ENCODE results near the gene LRRC23. TPM values are rescaled to one million over a fixed set of nuclear protein-coding genes. Genes with fewer than 3 reads are reported as not detected.

Gene LRRC23
- total and polyA plus RNA-seq, 2 of the 13 experiments (the other 11 are each of a cell fraction or from before 2014, with no cell fraction given): 6.0 to 7.8 TPM

DNA sequence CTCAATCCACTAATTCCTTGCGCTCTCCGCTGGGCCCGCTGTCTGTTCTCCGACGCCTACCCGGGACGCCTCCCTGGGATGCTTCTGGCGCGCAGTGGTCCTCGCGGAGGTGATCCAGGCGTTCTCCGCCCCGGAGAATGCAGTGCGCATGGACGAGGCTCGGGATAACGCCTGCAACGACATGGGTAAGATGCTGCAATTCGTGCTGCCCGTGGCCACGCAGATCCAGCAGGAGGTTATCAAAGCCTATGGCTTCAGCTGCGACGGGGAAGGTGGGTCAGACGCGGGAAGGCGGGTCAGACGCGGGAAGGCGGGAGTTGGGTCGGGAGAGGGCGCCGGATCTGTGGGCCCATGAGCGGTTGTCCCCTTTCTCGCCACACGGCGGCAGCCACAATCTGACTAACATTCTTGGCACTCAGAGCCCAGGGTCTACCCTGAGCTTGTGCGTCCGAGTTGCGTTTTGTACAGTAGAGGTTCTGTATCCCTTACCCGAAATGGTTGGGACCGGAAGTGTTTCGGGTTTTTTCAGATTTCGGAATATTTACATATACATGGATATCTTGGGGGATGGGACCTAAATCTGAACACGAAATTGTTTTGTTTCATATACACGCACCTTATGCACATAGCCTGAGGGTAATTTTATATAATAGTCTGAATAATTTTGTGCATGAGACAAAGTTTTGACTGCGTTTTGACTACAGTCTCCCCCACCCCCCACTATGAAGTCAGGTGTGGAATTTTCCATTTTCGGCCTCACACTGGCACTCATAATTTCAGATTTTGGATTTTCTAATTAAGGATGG lies 40.0 kb downstream of the LRRC23 start (continued):
- TF ChIP-seq, protein P1, sequence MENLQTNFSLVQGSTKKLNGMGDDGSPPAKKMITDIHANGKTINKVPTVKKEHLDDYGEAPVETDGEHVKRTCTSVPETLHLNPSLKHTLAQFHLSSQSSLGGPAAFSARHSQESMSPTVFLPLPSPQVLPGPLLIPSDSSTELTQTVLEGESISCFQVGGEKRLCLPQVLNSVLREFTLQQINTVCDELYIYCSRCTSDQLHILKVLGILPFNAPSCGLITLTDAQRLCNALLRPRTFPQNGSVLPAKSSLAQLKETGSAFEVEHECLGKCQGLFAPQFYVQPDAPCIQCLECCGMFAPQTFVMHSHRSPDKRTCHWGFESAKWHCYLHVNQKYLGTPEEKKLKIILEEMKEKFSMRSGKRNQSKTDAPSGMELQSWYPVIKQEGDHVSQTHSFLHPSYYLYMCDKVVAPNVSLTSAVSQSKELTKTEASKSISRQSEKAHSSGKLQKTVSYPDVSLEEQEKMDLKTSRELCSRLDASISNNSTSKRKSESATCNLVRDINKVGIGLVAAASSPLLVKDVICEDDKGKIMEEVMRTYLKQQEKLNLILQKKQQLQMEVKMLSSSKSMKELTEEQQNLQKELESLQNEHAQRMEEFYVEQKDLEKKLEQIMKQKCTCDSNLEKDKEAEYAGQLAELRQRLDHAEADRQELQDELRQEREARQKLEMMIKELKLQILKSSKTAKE (CRISPR knock-in tag; IDR thresholded peaks at IDR 0.05; ENCODE audit: borderline replicate concordance): peak; percentile 67; the same call in 1 of the 2 replicates
- TF ChIP-seq ARNT2 (CRISPR knock-in tag; IDR thresholded peaks at IDR 0.05; ENCODE audit: low read depth) (peak; percentile 22; the same call in 1 of the 2 replicates), NFATC3 (CRISPR knock-in tag; IDR thresholded peaks at IDR 0.05) (no peak), KDM2A (CRISPR knock-in tag; IDR thresholded peaks at IDR 0.05; ENCODE audit: borderline replicate concordance, low read depth) (peak; percentile 43; the same call in 1 of the 2 replicates), DMAP1 (CRISPR knock-in tag; IDR thresholded peaks at IDR 0.05) (no peak), ZNF256 (CRISPR knock-in tag; conservative IDR thresholded peaks at IDR 0.05) (no peak; the same call in 1 of the 2 replicates), NR1H2 (CRISPR knock-in tag; IDR thresholded peaks at IDR 0.05; ENCODE audit: borderline replicate concordance, low read depth) (no peak), ZKSCAN5 (CRISPR knock-in tag; IDR thresholded peaks at IDR 0.05) (no peak), MATR3 (CRISPR knock-in tag; IDR thresholded peaks at IDR 0.05) (no peak), JARID2 (CRISPR knock-in tag; IDR thresholded peaks at IDR 0.05; ENCODE audit: insufficient replicate concordance) (no peak), NFKB2 (CRISPR knock-in tag; IDR thresholded peaks at IDR 0.05; ENCODE audit: borderline replicate concordance) (peak; percentile 79; the same call in 1 of the 2 replicates), STAG1 (CRISPR knock-in tag; IDR thresholded peaks at IDR 0.05) (peak; percentile 95), KDM5A (IDR thresholded peaks at IDR 0.05; ENCODE audit: borderline replicate concordance, low read length) (no peak; the same call in 1 of the 2 replicates)
- TF ChIP-seq, protein P2, sequence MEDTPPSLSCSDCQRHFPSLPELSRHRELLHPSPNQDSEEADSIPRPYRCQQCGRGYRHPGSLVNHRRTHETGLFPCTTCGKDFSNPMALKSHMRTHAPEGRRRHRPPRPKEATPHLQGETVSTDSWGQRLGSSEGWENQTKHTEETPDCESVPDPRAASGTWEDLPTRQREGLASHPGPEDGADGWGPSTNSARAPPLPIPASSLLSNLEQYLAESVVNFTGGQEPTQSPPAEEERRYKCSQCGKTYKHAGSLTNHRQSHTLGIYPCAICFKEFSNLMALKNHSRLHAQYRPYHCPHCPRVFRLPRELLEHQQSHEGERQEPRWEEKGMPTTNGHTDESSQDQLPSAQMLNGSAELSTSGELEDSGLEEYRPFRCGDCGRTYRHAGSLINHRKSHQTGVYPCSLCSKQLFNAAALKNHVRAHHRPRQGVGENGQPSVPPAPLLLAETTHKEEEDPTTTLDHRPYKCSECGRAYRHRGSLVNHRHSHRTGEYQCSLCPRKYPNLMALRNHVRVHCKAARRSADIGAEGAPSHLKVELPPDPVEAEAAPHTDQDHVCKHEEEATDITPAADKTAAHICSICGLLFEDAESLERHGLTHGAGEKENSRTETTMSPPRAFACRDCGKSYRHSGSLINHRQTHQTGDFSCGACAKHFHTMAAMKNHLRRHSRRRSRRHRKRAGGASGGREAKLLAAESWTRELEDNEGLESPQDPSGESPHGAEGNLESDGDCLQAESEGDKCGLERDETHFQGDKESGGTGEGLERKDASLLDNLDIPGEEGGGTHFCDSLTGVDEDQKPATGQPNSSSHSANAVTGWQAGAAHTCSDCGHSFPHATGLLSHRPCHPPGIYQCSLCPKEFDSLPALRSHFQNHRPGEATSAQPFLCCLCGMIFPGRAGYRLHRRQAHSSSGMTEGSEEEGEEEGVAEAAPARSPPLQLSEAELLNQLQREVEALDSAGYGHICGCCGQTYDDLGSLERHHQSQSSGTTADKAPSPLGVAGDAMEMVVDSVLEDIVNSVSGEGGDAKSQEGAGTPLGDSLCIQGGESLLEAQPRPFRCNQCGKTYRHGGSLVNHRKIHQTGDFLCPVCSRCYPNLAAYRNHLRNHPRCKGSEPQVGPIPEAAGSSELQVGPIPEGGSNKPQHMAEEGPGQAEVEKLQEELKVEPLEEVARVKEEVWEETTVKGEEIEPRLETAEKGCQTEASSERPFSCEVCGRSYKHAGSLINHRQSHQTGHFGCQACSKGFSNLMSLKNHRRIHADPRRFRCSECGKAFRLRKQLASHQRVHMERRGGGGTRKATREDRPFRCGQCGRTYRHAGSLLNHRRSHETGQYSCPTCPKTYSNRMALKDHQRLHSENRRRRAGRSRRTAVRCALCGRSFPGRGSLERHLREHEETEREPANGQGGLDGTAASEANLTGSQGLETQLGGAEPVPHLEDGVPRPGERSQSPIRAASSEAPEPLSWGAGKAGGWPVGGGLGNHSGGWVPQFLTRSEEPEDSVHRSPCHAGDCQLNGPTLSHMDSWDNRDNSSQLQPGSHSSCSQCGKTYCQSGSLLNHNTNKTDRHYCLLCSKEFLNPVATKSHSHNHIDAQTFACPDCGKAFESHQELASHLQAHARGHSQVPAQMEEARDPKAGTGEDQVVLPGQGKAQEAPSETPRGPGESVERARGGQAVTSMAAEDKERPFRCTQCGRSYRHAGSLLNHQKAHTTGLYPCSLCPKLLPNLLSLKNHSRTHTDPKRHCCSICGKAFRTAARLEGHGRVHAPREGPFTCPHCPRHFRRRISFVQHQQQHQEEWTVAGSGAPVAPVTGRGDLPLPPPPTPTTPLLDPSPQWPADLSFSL (CRISPR knock-in tag; IDR thresholded peaks at IDR 0.05): no peak
- TF ChIP-seq, protein P3, sequence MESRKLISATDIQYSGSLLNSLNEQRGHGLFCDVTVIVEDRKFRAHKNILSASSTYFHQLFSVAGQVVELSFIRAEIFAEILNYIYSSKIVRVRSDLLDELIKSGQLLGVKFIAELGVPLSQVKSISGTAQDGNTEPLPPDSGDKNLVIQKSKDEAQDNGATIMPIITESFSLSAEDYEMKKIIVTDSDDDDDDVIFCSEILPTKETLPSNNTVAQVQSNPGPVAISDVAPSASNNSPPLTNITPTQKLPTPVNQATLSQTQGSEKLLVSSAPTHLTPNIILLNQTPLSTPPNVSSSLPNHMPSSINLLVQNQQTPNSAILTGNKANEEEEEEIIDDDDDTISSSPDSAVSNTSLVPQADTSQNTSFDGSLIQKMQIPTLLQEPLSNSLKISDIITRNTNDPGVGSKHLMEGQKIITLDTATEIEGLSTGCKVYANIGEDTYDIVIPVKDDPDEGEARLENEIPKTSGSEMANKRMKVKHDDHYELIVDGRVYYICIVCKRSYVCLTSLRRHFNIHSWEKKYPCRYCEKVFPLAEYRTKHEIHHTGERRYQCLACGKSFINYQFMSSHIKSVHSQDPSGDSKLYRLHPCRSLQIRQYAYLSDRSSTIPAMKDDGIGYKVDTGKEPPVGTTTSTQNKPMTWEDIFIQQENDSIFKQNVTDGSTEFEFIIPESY (CRISPR knock-in tag; IDR thresholded peaks at IDR 0.05): no peak
- TF ChIP-seq, protein P4, sequence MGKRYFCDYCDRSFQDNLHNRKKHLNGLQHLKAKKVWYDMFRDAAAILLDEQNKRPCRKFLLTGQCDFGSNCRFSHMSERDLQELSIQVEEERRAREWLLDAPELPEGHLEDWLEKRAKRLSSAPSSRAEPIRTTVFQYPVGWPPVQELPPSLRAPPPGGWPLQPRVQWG (CRISPR knock-in tag; IDR thresholded peaks at IDR 0.05; ENCODE audit: borderline replicate concordance, low read depth): no peak
- TF ChIP-seq, protein P5, sequence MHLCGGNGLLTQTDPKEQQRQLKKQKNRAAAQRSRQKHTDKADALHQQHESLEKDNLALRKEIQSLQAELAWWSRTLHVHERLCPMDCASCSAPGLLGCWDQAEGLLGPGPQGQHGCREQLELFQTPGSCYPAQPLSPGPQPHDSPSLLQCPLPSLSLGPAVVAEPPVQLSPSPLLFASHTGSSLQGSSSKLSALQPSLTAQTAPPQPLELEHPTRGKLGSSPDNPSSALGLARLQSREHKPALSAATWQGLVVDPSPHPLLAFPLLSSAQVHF (CRISPR knock-in tag; IDR thresholded peaks at IDR 0.05): 0 out of 2 replicates have a peak, but pooled peaks have one; percentile 46
